Activated CD8-positive, alpha-beta memory T cell treated with anti-CD3 and anti-CD28 coated beads, Interleukin-2, amount 50 U/mL, for 1 hour (primary cell): ENCODE measurements around the gene SNX10.

Experiments used
- DNase-seq: peaks from one replicate; pipeline ENCODE4 v3.0.0-alpha.2; 2020; ENCODE audit errors: extremely low read depth

Gene SNX10

DNA sequence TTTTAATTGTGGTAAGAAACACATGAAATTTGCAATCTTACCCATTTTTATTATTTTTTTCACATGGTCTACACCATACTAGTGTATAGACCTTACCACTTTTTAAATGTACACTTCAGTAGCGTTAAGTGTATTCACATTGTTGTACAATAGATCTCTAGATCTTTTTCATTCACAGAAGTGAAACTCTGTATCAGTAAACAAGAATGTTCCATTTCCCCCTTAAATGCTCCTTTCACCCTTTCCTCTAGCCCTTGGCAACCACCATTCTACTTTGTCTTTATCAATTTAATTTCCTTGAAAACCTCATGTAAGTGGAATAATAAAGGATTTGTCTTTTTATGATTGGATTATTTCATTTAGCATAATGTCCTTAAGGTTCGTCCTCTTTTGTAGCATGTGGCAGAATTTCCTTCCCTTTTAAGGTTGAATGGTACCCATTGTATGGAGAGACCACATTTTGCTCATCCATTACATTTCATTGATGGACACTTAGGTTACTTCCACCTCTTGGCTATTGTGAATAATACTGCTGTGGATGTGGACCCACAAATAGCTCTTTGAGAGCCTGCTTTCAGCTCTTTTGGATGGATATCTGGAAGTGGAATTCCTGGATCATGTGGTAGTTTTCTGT lies 45.7 kb downstream of the SNX10 start:
- no peak for DNase-seq

DNA sequence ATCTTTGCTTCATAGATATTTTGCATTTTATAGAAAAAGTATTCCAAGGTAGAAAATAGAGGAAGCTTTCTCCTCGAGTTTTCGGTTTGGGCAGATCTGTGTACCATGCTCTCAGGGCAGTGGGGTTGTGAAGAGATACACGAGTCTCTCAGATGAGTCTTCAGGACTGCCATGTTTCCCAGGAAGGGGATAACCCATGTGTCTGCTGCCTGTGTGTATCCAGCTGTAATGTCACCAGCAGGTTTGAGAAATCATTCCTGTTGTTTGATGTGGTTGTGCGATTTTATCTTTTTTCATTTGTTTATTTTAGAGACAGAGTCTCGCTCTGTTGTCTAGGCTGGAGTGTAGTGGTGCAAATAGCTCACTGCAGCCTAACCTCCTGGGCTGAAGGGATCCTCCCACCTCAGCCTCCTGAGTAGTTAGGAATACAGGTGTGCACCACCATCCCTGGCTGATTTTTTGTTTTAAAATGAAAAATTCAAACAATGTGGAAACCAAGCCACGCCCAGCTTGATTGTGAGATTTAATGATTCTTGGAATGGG lies 48.9 kb downstream of the SNX10 start:
- no peak for DNase-seq

GRCh38 chr7:26343320-26343832 lies 51.7 kb downstream of the SNX10 start:
- DNase-seq: no peak

GRCh38 chr7:26343837-26344236 lies 52.2 kb downstream of the SNX10 start:
- no peak for DNase-seq

DNA sequence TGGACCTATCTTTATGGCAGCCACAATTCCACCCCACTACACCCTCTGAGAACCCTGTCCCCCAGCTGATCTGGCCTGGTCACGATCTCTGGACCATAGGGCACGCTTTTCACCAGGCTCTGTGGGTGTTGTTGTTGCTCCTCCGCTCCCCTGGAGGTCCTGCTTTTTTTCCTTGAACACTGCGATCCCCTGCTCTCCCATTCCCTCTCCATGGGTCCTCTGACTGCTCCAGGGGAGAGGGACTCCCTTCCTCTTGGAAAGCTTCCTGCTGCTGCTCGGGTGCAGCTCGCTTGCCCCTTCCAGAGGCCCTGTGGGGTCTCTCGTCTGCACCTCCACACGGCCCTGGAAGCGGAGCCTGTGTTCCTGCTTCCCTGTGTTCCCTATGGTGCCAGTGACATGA lies 53.5 kb downstream of the SNX10 start:
- DNase-seq: no peak

DNA sequence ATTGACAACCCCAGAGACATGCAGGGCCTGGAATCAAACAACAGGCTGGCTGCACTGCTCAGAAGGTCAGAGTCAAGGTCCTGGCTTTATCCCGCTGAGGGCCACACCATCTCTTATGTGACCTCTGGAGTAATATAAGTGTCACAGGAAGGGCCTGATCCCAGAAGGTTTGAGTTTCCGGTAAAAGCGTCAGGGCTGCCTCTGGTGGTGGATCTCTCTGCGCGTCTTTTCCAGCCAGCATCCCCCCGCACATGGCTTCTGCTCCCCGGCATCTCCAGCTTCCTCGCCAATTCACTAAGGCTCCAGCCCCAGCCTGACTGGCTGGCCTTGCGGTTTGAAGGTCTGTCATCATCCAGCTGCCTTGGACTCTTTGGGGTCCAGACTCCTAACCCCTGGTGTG lies 54.2 kb downstream of the SNX10 start:
- no peak for DNase-seq

GRCh38 chr7:26346611-26347203 lies 55.0 kb downstream of the SNX10 start:
- DNase-seq: no peak

GRCh38 chr7:26348234-26348851 lies 56.7 kb downstream of the SNX10 start:
- DNase-seq: no peak

DNA sequence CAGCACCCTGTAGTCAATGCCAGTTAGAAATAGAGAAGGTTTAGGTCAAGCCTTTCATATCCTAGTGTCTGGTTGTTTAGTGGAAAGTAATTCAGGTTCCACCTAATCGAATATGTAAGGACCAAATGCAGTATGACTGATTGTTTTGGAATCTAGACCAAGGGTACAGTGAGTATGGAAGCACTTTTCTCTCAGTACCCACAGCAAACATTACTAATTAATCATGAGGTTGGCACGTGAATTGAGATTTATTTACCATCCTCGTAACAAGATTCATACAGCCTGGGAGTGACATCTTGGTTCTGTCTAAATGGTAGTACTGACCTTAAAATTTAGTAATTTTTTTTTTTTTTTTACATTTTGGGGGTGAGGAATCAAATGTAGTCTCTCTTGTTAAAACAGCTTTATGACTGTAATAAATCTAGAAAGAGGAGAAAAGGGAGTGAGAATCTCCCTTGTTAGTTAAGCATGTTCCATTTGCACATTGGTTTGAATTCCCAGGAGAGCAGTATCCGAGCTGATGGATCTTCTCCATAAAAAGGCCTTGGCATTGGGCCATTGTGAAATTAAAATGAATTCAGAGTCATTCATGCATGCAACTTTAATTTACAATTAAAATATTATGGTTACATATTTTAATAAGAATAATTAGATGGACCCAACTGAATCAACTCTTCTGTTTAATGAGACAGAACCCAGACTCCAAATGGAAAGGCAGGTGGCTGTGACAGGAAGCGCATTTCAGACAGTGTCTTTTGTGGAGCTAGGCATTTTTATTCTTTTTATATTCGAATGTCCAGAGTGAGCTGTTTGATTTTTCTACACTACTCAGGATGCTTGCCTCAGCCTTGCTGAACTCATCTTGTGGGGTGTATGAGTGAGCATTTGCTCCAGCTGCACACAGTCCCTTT lies 57.6 kb downstream of the SNX10 start:
- DNase-seq: no peak

GRCh38 chr7:26351171-26351570 lies 59.5 kb downstream of the SNX10 start:
- no peak for DNase-seq

DNA sequence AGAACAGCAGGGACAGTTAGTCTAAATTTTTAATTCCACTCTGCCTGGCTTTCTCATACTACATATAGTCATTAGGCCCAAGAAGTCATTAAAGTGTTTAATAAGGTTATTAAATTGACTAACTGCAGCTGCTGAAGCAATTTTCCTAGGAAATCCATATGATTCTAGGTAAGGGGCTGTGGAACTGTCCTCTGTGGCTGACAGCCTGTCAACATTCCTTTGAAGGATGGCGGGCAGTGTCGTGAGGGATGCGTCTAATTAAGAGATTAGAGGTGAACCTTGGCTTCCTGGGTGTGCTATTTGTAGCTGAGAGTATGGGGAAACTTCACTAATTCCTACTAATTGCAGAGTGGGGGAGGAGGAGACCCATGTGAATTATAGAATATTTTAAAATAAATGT lies 64.6 kb downstream of the SNX10 start:
- DNase-seq: no peak

DNA sequence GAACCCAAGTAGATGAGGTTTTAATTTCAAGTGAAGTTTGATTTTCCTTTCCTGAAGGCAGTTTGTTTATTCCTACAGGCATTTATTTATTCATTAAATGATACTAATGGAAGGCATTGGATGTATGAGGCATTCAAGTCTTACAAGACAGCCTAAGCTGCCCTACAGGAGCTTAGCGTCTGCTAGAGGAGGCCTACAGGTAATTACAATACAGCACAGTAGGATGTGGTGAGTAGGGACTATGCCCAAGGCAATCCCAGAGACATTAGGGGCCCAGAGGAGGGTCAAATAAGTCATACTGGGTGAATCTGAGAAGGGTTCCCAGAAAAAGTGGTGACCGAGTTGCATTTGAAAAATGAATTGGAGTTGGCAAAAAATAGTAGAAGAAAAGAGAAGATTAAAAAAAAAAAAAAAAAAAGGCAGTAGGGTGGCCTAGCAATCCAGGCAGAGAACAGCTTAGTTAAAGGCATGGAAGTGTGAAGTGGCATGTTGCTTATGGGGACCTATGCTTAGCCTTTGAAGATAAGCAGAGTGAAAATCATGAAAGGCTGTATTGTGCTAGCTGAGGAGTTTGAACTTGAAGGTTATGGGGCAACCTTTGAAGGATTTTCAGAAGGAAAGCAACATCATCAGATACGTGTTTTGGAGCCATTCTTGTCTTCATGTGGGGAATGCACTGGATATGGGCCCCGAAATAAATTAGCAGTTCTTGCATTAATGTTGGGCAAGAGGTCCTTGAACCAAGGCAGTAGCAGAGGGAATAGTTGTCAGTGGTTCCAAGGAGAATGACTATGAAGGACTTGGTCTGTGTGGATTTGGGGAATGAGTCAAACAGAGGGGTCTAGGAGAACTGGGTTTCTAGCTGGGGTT lies 65.5 kb downstream of the SNX10 start:
- DNase-seq: no peak

DNA sequence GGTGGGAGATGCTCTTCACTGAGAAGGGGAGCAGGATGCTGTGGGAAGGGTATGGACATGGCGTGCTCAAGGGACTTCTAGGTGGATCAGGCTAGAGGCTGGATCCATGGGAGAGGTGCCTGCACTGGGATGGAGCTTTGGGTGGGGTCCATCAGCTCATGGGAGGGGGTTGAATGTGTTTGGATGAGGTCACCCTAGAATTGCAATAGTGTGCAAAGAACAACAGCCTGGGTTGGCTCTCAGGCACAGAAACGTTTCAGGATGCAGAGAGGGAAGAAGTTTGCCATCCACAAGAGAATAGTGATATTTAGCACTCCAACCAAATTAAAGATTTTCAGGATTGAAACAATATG lies 66.1 kb downstream of the SNX10 start:
- DNase-seq: no peak

DNA sequence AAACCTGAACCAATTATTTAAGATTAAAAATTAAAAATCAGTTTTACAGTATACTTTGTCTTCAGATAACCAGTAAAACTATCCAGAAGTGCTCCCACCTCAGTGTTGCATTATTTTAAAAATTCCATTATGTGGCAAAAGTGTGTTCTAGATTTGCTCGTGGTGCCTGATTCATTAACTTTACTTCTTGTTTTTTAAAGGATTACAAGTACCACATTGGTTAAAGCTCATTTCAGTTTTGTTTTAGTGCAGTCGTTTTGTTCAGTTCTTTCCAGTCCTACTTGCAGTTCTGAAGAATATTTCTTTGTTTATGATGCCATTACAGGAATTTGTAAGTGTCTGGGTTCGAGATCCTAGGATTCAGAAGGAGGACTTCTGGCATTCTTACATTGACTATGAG lies 69.0 kb downstream of the SNX10 start:
- no peak for DNase-seq

GRCh38 chr7:26361637-26362036 lies 70.0 kb downstream of the SNX10 start:
- no peak for DNase-seq

GRCh38 chr7:26363465-26363864 lies 71.8 kb downstream of the SNX10 start:
- DNase-seq: no peak

- DNase-seq: peak; percentile 9
Measured at GRCh38 chr7:26365077-26365900, 73.6 kb downstream of the SNX10 start.

- DNase-seq: no peak
Measured at GRCh38 chr7:26365901-26366275, 74.2 kb downstream of the SNX10 start.

GRCh38 chr7:26367219-26367711 lies 75.6 kb downstream of the SNX10 start:
- DNase-seq: no peak

GRCh38 chr7:26368542-26368941 lies 76.9 kb downstream of the SNX10 start:
- DNase-seq: no peak
